ENCODE measurements around the gene LRRC3B. TPM values are rescaled to one million over a fixed set of nuclear protein-coding genes. Genes with fewer than 3 reads are reported as not detected.

LRRC3B gene
- total and polyA plus RNA-seq, 4 donors: 0.02 to 0.37 TPM; not detected in 2

DNA sequence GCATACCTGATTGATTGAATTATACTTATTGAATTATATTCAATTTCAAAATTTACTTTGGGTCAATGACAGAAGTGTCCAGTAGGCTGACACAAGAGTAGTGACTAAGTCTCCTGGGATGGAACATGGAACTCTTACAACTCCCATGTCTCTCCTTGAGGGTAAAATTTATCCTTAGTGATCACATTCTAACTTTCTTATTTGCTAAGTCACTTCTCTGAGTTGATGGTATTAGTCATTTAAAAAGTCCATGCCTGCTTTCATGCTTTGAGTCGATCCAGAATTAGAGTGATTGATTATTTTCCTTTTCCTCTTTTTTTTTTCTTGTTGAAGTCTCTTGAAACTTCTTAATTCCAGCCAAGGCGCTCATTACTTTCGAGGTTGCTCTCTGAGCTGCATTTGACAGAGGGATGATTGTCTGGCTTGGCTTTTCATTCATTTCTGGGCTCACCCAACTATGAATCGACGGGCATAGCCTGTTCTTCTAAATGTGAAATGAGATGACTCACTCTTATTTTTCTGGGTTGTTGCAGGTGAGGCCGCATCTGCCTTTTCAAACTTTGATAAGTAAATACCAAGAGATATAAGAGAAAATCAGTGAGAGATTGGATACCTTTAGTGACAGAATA, 34.9 kb downstream of the LRRC3B start:
- ATAC-seq (ENCODE audit: insufficient read depth, low FRiP score): no peak

GRCh38 chr3:26668171-26668570, 45.6 kb downstream of the LRRC3B start:
- no peak overlapping the region for H3K27ac ChIP-seq (ENCODE audit: low read depth in 1 of 2, low read length in 1 of 2)
- TF ChIP-seq CTCF (IDR thresholded peaks at IDR 0.05; ENCODE audit: control extremely low read depth, extremely low read depth): no peak
- ATAC-seq (ENCODE audit: insufficient read depth, low FRiP score) (no peak), DNase-seq (no peak)
- H3K36me3 ChIP-seq (ENCODE audit: control insufficient read depth in 4 of 4, insufficient read depth in 4 of 4, low read length in 4 of 4): no peaks in the 10 kb centered on the region
- H3K27me3 ChIP-seq (ENCODE audit: control insufficient read depth in 3 of 3, insufficient read depth in 3 of 3, low read length in 2 of 3): no peaks in the 10 kb centered on the region
- no peak overlapping the region for H3K4me3 ChIP-seq
- H3K4me1 ChIP-seq (ENCODE audit: control insufficient read depth in 5 of 5, insufficient read depth in 5 of 5, low read length in 5 of 5): no peaks in the 10 kb centered on the region
- no peaks in the 10 kb centered on the region for H3K9me3 ChIP-seq (ENCODE audit: control insufficient read depth in 4 of 4, insufficient read depth in 3 of 4, low read length in 3 of 4)
- H3K9ac ChIP-seq (ENCODE audit: insufficient read depth in 1 of 2, low read length in 2 of 2): no peak overlapping the region
- 67 to 77% methylated on average over 3 of the region's 3 CpGs for WGBS, 2 donors

More for the DNA sequence above, 34.9 kb downstream of the LRRC3B start:
- no peak for TF ChIP-seq CTCF (IDR thresholded peaks at IDR 0.05; ENCODE audit: control extremely low read depth, extremely low read depth)
- WGBS, 2 donors: 72 to 78% methylated on average over 6 of the region's 6 CpGs
- Histone ChIP-seq H3K9ac (ENCODE audit: insufficient read depth in 1 of 2, low read length in 2 of 2) (no peak overlapping the region), H3K36me3 (ENCODE audit: control insufficient read depth in 4 of 4, insufficient read depth in 4 of 4, low read length in 4 of 4) (no peaks in the 10 kb centered on the region), H3K4me1 (ENCODE audit: control insufficient read depth in 5 of 5, insufficient read depth in 5 of 5, low read length in 5 of 5) (peaks cover 0 to 21% (median 7%) of the 10 kb centered on the region in 5 donors), H3K27ac (ENCODE audit: low read depth in 1 of 2, low read length in 1 of 2) (no peak overlapping the region), H3K27me3 (ENCODE audit: control insufficient read depth in 3 of 3, insufficient read depth in 3 of 3, low read length in 2 of 3) (no peaks in the 10 kb centered on the region), H3K4me3 (no peak overlapping the region), H3K9me3 (ENCODE audit: control insufficient read depth in 4 of 4, insufficient read depth in 3 of 4, low read length in 3 of 4) (peaks cover 0 to 4% (median 0%) of the 10 kb centered on the region in 4 donors)
- DNase-seq: no peak

- Histone ChIP-seq H3K36me3 (ENCODE audit: control insufficient read depth in 4 of 4, insufficient read depth in 4 of 4, low read length in 4 of 4) (no peaks in the 10 kb centered on the region), H3K4me1 (ENCODE audit: control insufficient read depth in 5 of 5, insufficient read depth in 5 of 5, low read length in 5 of 5) (no peaks in the 10 kb centered on the region), H3K4me3 (no peak overlapping the region), H3K27me3 (ENCODE audit: control insufficient read depth in 3 of 3, insufficient read depth in 3 of 3, low read length in 2 of 3) (no peaks in the 10 kb centered on the region), H3K27ac (ENCODE audit: low read depth in 1 of 2, low read length in 1 of 2) (no peak overlapping the region), H3K9me3 (ENCODE audit: control insufficient read depth in 4 of 4, insufficient read depth in 3 of 4, low read length in 3 of 4) (no peaks in the 10 kb centered on the region), H3K9ac (ENCODE audit: insufficient read depth in 1 of 2, low read length in 2 of 2) (no peak overlapping the region)
- no peak for TF ChIP-seq CTCF (IDR thresholded peaks at IDR 0.05; ENCODE audit: control extremely low read depth, extremely low read depth)
- DNase-seq (no peak), ATAC-seq (ENCODE audit: insufficient read depth, low FRiP score) (no peak)
Measured at GRCh38 chr3:26668696-26669095, 46.1 kb downstream of the LRRC3B start.

DNA sequence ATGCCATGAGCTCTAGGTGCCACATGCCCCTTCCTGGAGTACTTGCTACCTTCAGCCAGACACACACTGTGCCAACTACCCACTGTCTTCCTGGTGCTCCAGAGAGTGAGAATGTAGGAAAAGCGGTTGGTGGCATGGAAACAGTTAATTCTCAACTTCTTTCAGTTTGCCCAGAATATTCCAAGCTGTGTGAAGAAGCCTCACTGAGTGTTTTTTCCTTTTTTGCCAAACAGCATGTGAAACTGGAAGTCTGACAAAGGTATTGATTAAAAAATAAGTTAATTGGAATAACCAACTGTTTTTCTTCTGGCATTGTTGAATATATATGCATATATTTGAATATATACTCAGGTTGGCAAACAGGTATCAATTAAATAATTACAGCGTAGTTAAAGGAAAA, 52.8 kb downstream of the LRRC3B start:
- no peaks in the 10 kb centered on the region for H3K4me1 ChIP-seq (ENCODE audit: control insufficient read depth in 5 of 5, insufficient read depth in 5 of 5, low read length in 5 of 5)
- H3K4me3 ChIP-seq: no peak overlapping the region
- H3K27ac ChIP-seq (ENCODE audit: low read depth in 1 of 2, low read length in 1 of 2): no peak overlapping the region
- peaks cover 0 to 2% (median 0%) of the 10 kb centered on the region in 3 donors for H3K27me3 ChIP-seq (ENCODE audit: control insufficient read depth in 3 of 3, insufficient read depth in 3 of 3, low read length in 2 of 3)
- 92 to 93% methylated on average over 2 of the region's 2 CpGs for WGBS, 2 donors
- no peak for TF ChIP-seq CTCF (IDR thresholded peaks at IDR 0.05; ENCODE audit: control extremely low read depth, extremely low read depth)
- no peaks in the 10 kb centered on the region for H3K36me3 ChIP-seq (ENCODE audit: control insufficient read depth in 4 of 4, insufficient read depth in 4 of 4, low read length in 4 of 4)
- no peak for ATAC-seq (ENCODE audit: insufficient read depth, low FRiP score)
- DNase-seq: no peak
- H3K9ac ChIP-seq (ENCODE audit: insufficient read depth in 1 of 2, low read length in 2 of 2): no peak overlapping the region
- no peaks in the 10 kb centered on the region for H3K9me3 ChIP-seq (ENCODE audit: control insufficient read depth in 4 of 4, insufficient read depth in 3 of 4, low read length in 3 of 4)

Data from lung (tissue), 12 donors.